SK-N-SH (cell line): ENCODE results near the gene MCAM. TPM values are rescaled to one million over a fixed set of nuclear protein-coding genes. Genes with fewer than 3 reads are reported as not detected.

Experiments
- CTCF ChIA-PET: fragments of 300-600, 350-600 bp; formaldehyde crosslinking; extraction: SDS; loops from one replicate; lab custom pipeline; 2021; lab: Yijun Ruan, JAX
- POLR2A ChIA-PET: fragments of 350-600 bp; sonication (Branson Sonifier 250); formaldehyde crosslinking; extraction: SDS; loops from one replicate; lab custom pipeline; 2020; ENCODE audit warnings: antibody characterized with exemption, inconsistent platforms; lab: Yijun Ruan, JAX
- DNase-seq: peaks from one replicate; pipeline ENCODE4 v3.0.0; 2012
- H2AFZ ChIP-seq: fragments of 200-600 bp; sonication (generic); 2 replicates; pipeline ENCODE4 v1.8.1; 2016; ENCODE audit warnings: antibody characterized with exemption, mild to moderate bottlenecking, low read depth
- H3F3A ChIP-seq: fragments of 200-600 bp; sonication (generic); replicated peaks from 2 replicates; pipeline ENCODE3; 2016; ENCODE audit warnings: antibody characterized with exemption, mild to moderate bottlenecking; ENCODE audit not compliant: insufficient read depth
- H3K27ac ChIP-seq, 2 experiments: fragments of 200-500 bp in 1 of 2; fragments of 200-600 bp in 1 of 2; sonication (Bioruptor generic) in 1 of 2; sonication (generic), shearing (Covaris generic) in 1 of 2; 2 replicates each; pipeline versions ENCODE4 v1.5.1 to v1.6.1; 2014 to 2016; ENCODE audit warnings: low read depth in 2 of 2, inconsistent platforms in 1 of 2, low read length in 1 of 2, mild to moderate bottlenecking in 1 of 2, mixed read lengths in 1 of 2
- H3K27me3 ChIP-seq: fragments of 200-600 bp; sonication (generic), shearing (Covaris generic); 2 replicates; pipeline ENCODE4 v1.6.1; 2016; ENCODE audit warnings: mixed run types; ENCODE audit not compliant: insufficient read depth
- H3K36me3 ChIP-seq, 2 experiments: fragments of 200-500 bp in 1 of 2; fragments of 200-600 bp in 1 of 2; sonication (Bioruptor generic) in 1 of 2; sonication (generic) in 1 of 2; replicated peaks in 1 of 2; 2 replicates each; pipeline versions ENCODE3 to v1.5.1; 2014 to 2016; ENCODE audit warnings: low read length in 1 of 2, mild to moderate bottlenecking in 1 of 2; ENCODE audit not compliant: insufficient read depth in 2 of 2, control insufficient read depth in 1 of 2
- H3K4me1 ChIP-seq, 2 experiments: fragments of 200-500 bp in 1 of 2; fragments of 200-600 bp in 1 of 2; sonication (Bioruptor generic) in 1 of 2; sonication (generic), shearing (Covaris generic) in 1 of 2; 2 replicates each; pipeline versions ENCODE4 v1.5.1 to v1.6.1; 2014 to 2016; ENCODE audit warnings: low read depth in 1 of 2, low read length in 1 of 2, mixed run types in 1 of 2; ENCODE audit not compliant: insufficient read depth in 2 of 2, control insufficient read depth in 1 of 2
- H3K4me2 ChIP-seq: fragments of 200-600 bp; sonication (generic), shearing (Covaris generic); 2 replicates; pipeline ENCODE4 v1.6.1; 2017; ENCODE audit warnings: mixed run types
- H3K4me3 ChIP-seq, 2 experiments: fragments of 200-500 bp in 1 of 2; fragments of 200-600 bp in 1 of 2; sonication (Bioruptor generic) in 1 of 2; sonication (generic), shearing (Covaris generic) in 1 of 2; 2 replicates each; pipeline versions ENCODE4 v1.5.1 to v1.8.1; 2014 to 2016; ENCODE audit warnings: low read depth in 2 of 2, inconsistent platforms in 1 of 2, low read length in 1 of 2, mild to moderate bottlenecking in 1 of 2, mixed read lengths in 1 of 2, moderate library complexity in 1 of 2
- H3K79me2 ChIP-seq: fragments of 200-600 bp; sonication (generic); 2 replicates; pipeline ENCODE4 v1.8.1; 2017; ENCODE audit warnings: mild to moderate bottlenecking; ENCODE audit not compliant: insufficient read depth
- H3K9ac ChIP-seq: fragments of 200-600 bp; sonication (generic); 2 replicates; pipeline ENCODE4 v1.6.1; 2017; ENCODE audit warnings: mixed run types
- H3K9me2 ChIP-seq: fragments of 200-600 bp; sonication (generic); 2 replicates; pipeline ENCODE4 v1.6.1; 2017; ENCODE audit warnings: mixed run types
- H3K9me3 ChIP-seq: fragments of 200-600 bp; sonication (generic); 2 replicates; pipeline ENCODE4 v1.6.1; 2017; ENCODE audit warnings: mixed run types, mild to moderate bottlenecking, moderate library complexity
- H4K20me1 ChIP-seq: fragments of 200-600 bp; sonication (generic); 2 replicates; pipeline ENCODE4 v1.6.1; 2017; ENCODE audit warnings: mild to moderate bottlenecking, mixed run types; ENCODE audit not compliant: insufficient read depth
- EP300 ChIP-seq, 2 experiments: IDR thresholded peaks; 2 replicates each; pipeline versions ENCODE4 v1.4.0 to v1.6.1; 2012; ENCODE audit warnings: borderline replicate concordance in 1 of 2, low read depth in 1 of 2, low read length in 1 of 2
- EZH2phosphoT487 ChIP-seq: fragments of 200-600 bp; sonication (generic); IDR thresholded peaks from 2 replicates; pipeline ENCODE4 v1.6.1; 2017; ENCODE audit warnings: low read depth, mixed run types, mild to moderate bottlenecking, antibody characterized with exemption, moderate library complexity, borderline replicate concordance
- FOSL2 ChIP-seq: IDR thresholded peaks from 2 replicates; pipeline ENCODE4 v1.4.0; 2012; ENCODE audit warnings: low read depth, mild to moderate bottlenecking, moderate library complexity, borderline replicate concordance
- GATA2 ChIP-seq: sonication (generic); formaldehyde crosslinking; IDR thresholded peaks from 2 replicates; pipeline ENCODE4 v1.5.0; 2020; ENCODE audit warnings: mild to moderate bottlenecking, missing genetic modification reagents
- IRF3 ChIP-seq: fragments of 150-350 bp; IDR thresholded peaks from 2 replicates; pipeline ENCODE4 v1.6.1; 2016; ENCODE audit warnings: mild to moderate bottlenecking, low read depth, low read length
- JUND ChIP-seq: IDR thresholded peaks from 2 replicates; pipeline ENCODE4 v1.4.0; 2012
- NFIC ChIP-seq: IDR thresholded peaks from 2 replicates; pipeline ENCODE4 v1.4.0; 2012; ENCODE audit warnings: borderline replicate concordance
- NRF1 ChIP-seq: IDR thresholded peaks from 2 replicates; pipeline ENCODE4 v1.6.1; 2012; ENCODE audit warnings: low read depth, mild to moderate bottlenecking, low read length
- REST ChIP-seq: IDR thresholded peaks from 2 replicates; pipeline ENCODE4 v1.6.1; 2012; ENCODE audit warnings: mild to moderate bottlenecking, low read depth, low read length, moderate library complexity
- SIN3A ChIP-seq: IDR thresholded peaks from 2 replicates; pipeline ENCODE4 v1.6.1; 2012; ENCODE audit warnings: low read depth, mild to moderate bottlenecking, low read length, moderate library complexity, borderline replicate concordance
- USF2 ChIP-seq: fragments of 150-350 bp; IDR thresholded peaks from 2 replicates; pipeline ENCODE4 v1.6.1; 2017; ENCODE audit warnings: antibody characterized with exemption, low read length, low read depth, borderline replicate concordance
- WGBS: methylation state at CpG from one replicate; pipeline ENCODE4 v1.1.6; 2017; ENCODE audit warnings: low lambda C conversion rate; 5-methylcytosine and 5-hydroxymethylcytosine counted together
- polyA plus RNA-seq, 3 experiments: library from polyadenylated mRNA; depleted of rRNA; stranded (reverse); fragments of >200 nt; gene quantifications; 2 replicates each; pipeline ENCODE4 v1.2.3, GENCODE V29; 2012

Gene MCAM
- polyA plus RNA-seq, 1 of the 3 experiments (the other 2 are of a cell fraction) = 22.8 TPM

GRCh38 chr11:119342362-119343130 lies 25.6 kb upstream of the MCAM start:
- CTCF ChIA-PET = interaction anchor here (0.7 to 8.6 kb wide), 6 partner anchors 15 to 226 kb away, joined by 3 to 191 read pairs (median 46); partner anchors contain the start of gene USP2
- H3K9me3 ChIP-seq = no peaks in the 10 kb centered on the region
- no peak overlapping the region for H3K27ac ChIP-seq
- H3K4me1 ChIP-seq = peaks cover 10 to 23% of the 10 kb centered on the region in 2 experiments; a peak in 3 of 4 replicates
- no peaks in the 10 kb centered on the region for H3K36me3 ChIP-seq
- H3K79me2 ChIP-seq = no peaks in the 10 kb centered on the region; the same call in 1 of the 2 replicates
- TF ChIP-seq NFIC (no peak), GATA2 (CRISPR knock-in tag) (no peak), EP300 (IDR thresholded peaks at IDR 0.05; ENCODE audit: borderline replicate concordance in 1 of 2, low read depth in 1 of 2, low read length in 1 of 2) (no peak), FOSL2 (no peak)
- TF ChIP-seq, all 33 proteins: peak for 0
- no peaks in the 10 kb centered on the region; the same call in 1 of the 2 replicates for H3K27me3 ChIP-seq
- peaks cover 6% of the 10 kb centered on the region for H3F3A ChIP-seq
- no peak overlapping the region for H3K9ac ChIP-seq
- H2AFZ ChIP-seq = no peak overlapping the region
- WGBS = 81% methylated on average over 5 of the region's 10 CpGs
- no peaks in the 10 kb centered on the region for H4K20me1 ChIP-seq
- POLR2A ChIA-PET = no interaction called here
- no peaks in the 10 kb centered on the region for H3K9me2 ChIP-seq
- H3K4me3 ChIP-seq = no peak overlapping the region
- H3K4me2 ChIP-seq = no peak overlapping the region
- no peak for DNase-seq

- Histone ChIP-seq H3K79me2 (peaks cover 6% of the 10 kb centered on the region; the same call in 1 of the 2 replicates), H3K9me3 (no peaks in the 10 kb centered on the region), H3K9ac (no peak overlapping the region), H3F3A (peaks cover 6% of the 10 kb centered on the region), H3K9me2 (no peaks in the 10 kb centered on the region), H2AFZ (no peak overlapping the region), H4K20me1 (no peaks in the 10 kb centered on the region), H3K27ac (no peak overlapping the region), H3K4me1 (peaks cover 16 to 28% of the 10 kb centered on the region in 2 experiments; a peak in 3 of 4 replicates), H3K36me3 (peaks cover 0 to 3% of the 10 kb centered on the region in 2 experiments), H3K27me3 (no peaks in the 10 kb centered on the region), H3K4me3 (no peak overlapping the region), H3K4me2 (no peak overlapping the region)
- ChIA-PET POLR2A (no interaction called here), CTCF (interaction anchor here (0.7 to 8.6 kb wide), 5 partner anchors 15 to 226 kb away, joined by 3 to 191 read pairs (median 90); no protein-coding TSS in a partner anchor)
- TF ChIP-seq NRF1 = no peak
- no peak for TF ChIP-seq EZH2phosphoT487
- no peak for TF ChIP-seq IRF3
- TF ChIP-seq SIN3A = no peak
- TF ChIP-seq REST = no peak
- TF ChIP-seq USF2 = no peak
- TF ChIP-seq JUND = no peak
- no peak for TF ChIP-seq GATA2 (CRISPR knock-in tag)
- 89% methylated on average over 3 of the region's 7 CpGs for WGBS
- no peak for DNase-seq
Measured at GRCh38 chr11:119342023-119342300, 25.0 kb upstream of the MCAM start.
